ENCODE results near the gene EIF4E2.

The EIF4E2 gene

DNA sequence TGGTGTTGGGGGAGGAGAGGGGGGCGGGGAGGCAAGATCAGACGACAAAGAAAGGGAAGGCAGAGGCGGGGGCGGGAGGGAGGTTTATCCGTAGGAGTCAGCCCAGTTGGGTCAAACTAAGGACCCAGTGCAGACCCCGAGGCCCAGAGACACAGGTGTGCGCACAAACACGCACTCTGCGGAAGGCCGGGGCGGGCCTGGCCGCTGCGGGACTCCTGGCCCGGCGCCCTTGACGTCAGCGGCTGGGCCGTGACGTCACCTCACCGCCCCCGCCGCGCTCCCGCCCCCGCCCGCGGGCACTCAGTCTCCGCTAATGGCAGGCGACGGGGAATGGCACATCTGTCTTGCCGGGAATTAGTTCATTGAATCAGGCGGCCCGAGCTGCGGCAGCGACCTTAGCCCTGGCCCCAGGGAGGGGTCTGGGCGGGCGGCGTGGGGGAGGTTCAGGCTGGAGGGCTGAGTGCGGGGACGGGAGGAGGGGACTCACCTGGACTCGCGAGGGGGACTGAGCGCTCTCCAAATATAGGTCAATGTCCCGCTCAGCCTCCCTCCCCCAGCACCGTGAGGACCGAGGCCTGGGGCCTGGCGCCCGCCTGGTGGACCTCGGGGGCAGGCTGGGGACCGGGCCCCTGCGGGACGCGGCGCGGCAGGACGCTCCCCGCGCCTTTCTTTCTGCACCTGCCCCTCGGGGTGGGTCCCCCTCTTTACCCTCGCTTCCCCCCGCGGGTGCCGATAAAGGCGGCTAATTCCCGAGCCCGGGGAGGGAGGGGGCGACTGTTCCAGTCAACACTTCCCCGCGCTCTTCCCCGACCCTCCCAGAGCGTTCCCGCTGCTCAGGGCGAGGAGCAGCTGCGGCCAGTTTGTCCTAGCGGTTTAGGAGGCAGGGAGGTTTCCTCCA lies 47.3 kb upstream of the EIF4E2 start:
- Histone ChIP-seq H3K79me1 (replicated peaks; ENCODE audit: low read length, poor library complexity, severe bottlenecking) (no peaks in the 10 kb centered on the region), H4K8ac (ENCODE audit: low read length) (no peak overlapping the region), H2BK12ac (ENCODE audit: low read length in 2 of 2) (no peak overlapping the region), H3K36me3 (ENCODE audit: control insufficient read depth in 1 of 2, insufficient read depth in 2 of 2, low read depth in 1 of 2, low read length in 2 of 2) (no peaks in the 10 kb centered on the region), H3K4ac (ENCODE audit: low read depth in 1 of 2, low read length in 2 of 2) (no peak overlapping the region), H3K23ac (ENCODE audit: low read length in 2 of 2) (no peak overlapping the region), H2BK120ac (ENCODE audit: low read depth, low read length) (no peak overlapping the region), H3K18ac (ENCODE audit: low read depth in 1 of 2, low read length in 2 of 2) (no peak overlapping the region), H2BK15ac (ENCODE audit: low read depth, poor library complexity, severe bottlenecking) (no peak overlapping the region), H4K91ac (ENCODE audit: low read length) (no peak overlapping the region), H3K4me3 (ENCODE audit: insufficient read depth in 1 of 2, low read depth in 1 of 2, low read length in 2 of 2) (no peak overlapping the region), H3K9me3 (ENCODE audit: control insufficient read depth, low read length) (no peaks in the 10 kb centered on the region), H3K4me1 (ENCODE audit: control insufficient read depth, insufficient read depth, low read depth, low read length) (peaks cover 13% of the 10 kb centered on the region), H3K4me2 (ENCODE audit: low read length, poor library complexity, severe bottlenecking) (peak overlapping the region; percentile 48), H3K9ac (ENCODE audit: low read length) (no peak overlapping the region), H2AK5ac (ENCODE audit: low read length, severe bottlenecking) (no peak overlapping the region), H3K14ac (ENCODE audit: low read length in 2 of 2) (no peak overlapping the region), H3K27ac (ENCODE audit: low read length, poor library complexity, severe bottlenecking) (no peak overlapping the region), H2AFZ (ENCODE audit: low read depth, low read length) (no peak overlapping the region), H3K27me3 (ENCODE audit: control insufficient read depth in 1 of 2, insufficient read depth in 1 of 2, low read length in 2 of 2) (peaks cover 76 to 94% of the 10 kb centered on the region in 2 experiments), H2BK5ac (ENCODE audit: low read depth, low read length, poor library complexity, severe bottlenecking) (no peak overlapping the region)
- 1% methylated on average over 68 of the region's 75 CpGs for WGBS
- peak; percentile 37 for DNase-seq

- H2AK5ac ChIP-seq (ENCODE audit: low read length, severe bottlenecking), result no peak overlapping the region
- no peak overlapping the region for H3K4ac ChIP-seq (ENCODE audit: low read depth in 1 of 2, low read length in 2 of 2)
- H3K4me2 ChIP-seq (ENCODE audit: low read length, poor library complexity, severe bottlenecking), result no peak overlapping the region
- no peak overlapping the region for H2BK5ac ChIP-seq (ENCODE audit: low read depth, low read length, poor library complexity, severe bottlenecking)
- peaks cover 77 to 94% of the 10 kb centered on the region in 2 experiments for H3K27me3 ChIP-seq (ENCODE audit: control insufficient read depth in 1 of 2, insufficient read depth in 1 of 2, low read length in 2 of 2)
- H3K4me1 ChIP-seq (ENCODE audit: control insufficient read depth, insufficient read depth, low read depth, low read length), result peaks cover 13% of the 10 kb centered on the region
- H3K23ac ChIP-seq (ENCODE audit: low read length in 2 of 2), result no peak overlapping the region
- no peak overlapping the region for H2BK120ac ChIP-seq (ENCODE audit: low read depth, low read length)
- no peak for DNase-seq
- H4K91ac ChIP-seq (ENCODE audit: low read length), result no peak overlapping the region
- H3K79me1 ChIP-seq (replicated peaks; ENCODE audit: low read length, poor library complexity, severe bottlenecking), result no peaks in the 10 kb centered on the region
- no peaks in the 10 kb centered on the region for H3K36me3 ChIP-seq (ENCODE audit: control insufficient read depth in 1 of 2, insufficient read depth in 2 of 2, low read depth in 1 of 2, low read length in 2 of 2)
- no peak overlapping the region for H3K18ac ChIP-seq (ENCODE audit: low read depth in 1 of 2, low read length in 2 of 2)
- no peak overlapping the region for H3K14ac ChIP-seq (ENCODE audit: low read length in 2 of 2)
- no peak overlapping the region for H4K8ac ChIP-seq (ENCODE audit: low read length)
- no peak overlapping the region for H3K4me3 ChIP-seq (ENCODE audit: insufficient read depth in 1 of 2, low read depth in 1 of 2, low read length in 2 of 2)
- no peak overlapping the region for H2BK12ac ChIP-seq (ENCODE audit: low read length in 2 of 2)
- H2AFZ ChIP-seq (ENCODE audit: low read depth, low read length), result no peak overlapping the region
- no peak overlapping the region for H3K9ac ChIP-seq (ENCODE audit: low read length)
- no peaks in the 10 kb centered on the region for H3K9me3 ChIP-seq (ENCODE audit: control insufficient read depth, low read length)
- whole genome bisulfite sequencing, result 22% methylated on average over 16 of the region's 16 CpGs
- H3K27ac ChIP-seq (ENCODE audit: low read length, poor library complexity, severe bottlenecking), result no peak overlapping the region
- no peak overlapping the region for H2BK15ac ChIP-seq (ENCODE audit: low read depth, poor library complexity, severe bottlenecking)
Measured at GRCh38 chr2:232503809-232504323, 46.6 kb upstream of the EIF4E2 start.

DNA sequence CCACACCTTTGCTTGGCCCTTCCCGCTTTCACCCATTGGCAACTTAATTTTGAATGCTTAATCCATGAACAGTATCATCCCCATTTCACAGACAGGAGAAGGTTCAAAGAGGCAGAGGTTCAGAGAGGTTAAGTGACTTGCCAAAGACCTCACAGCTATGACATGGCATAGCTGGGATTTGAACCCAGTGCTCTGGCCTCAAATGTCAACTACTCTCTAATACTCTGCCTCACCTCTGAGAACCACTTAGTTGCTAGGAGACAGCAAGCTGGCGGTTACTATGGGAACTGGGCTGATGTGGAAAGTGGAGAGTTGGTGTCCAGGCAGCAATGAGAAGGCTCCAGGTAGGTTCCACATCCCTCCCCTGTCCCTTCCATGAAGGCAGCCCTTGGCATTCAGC lies 46.1 kb upstream of the EIF4E2 start:
- 80% methylated on average over 2 of the region's 2 CpGs for whole genome bisulfite sequencing
- H4K8ac ChIP-seq (ENCODE audit: low read length), result no peak overlapping the region
- no peak for DNase-seq
- H2BK120ac ChIP-seq (ENCODE audit: low read depth, low read length), result no peak overlapping the region
- H4K91ac ChIP-seq (ENCODE audit: low read length), result no peak overlapping the region
- no peak overlapping the region for H3K14ac ChIP-seq (ENCODE audit: low read length in 2 of 2)
- H3K27me3 ChIP-seq (ENCODE audit: control insufficient read depth in 1 of 2, insufficient read depth in 1 of 2, low read length in 2 of 2), result peaks cover 79 to 88% of the 10 kb centered on the region in 2 experiments
- no peak overlapping the region for H3K9ac ChIP-seq (ENCODE audit: low read length)
- no peak overlapping the region for H3K4ac ChIP-seq (ENCODE audit: low read depth in 1 of 2, low read length in 2 of 2)
- H2BK5ac ChIP-seq (ENCODE audit: low read depth, low read length, poor library complexity, severe bottlenecking), result no peak overlapping the region
- no peaks in the 10 kb centered on the region for H3K9me3 ChIP-seq (ENCODE audit: control insufficient read depth, low read length)
- H3K18ac ChIP-seq (ENCODE audit: low read depth in 1 of 2, low read length in 2 of 2), result no peak overlapping the region
- H3K4me2 ChIP-seq (ENCODE audit: low read length, poor library complexity, severe bottlenecking), result no peak overlapping the region
- peaks cover 13% of the 10 kb centered on the region for H3K4me1 ChIP-seq (ENCODE audit: control insufficient read depth, insufficient read depth, low read depth, low read length)
- H2AK5ac ChIP-seq (ENCODE audit: low read length, severe bottlenecking), result no peak overlapping the region
- no peak overlapping the region for H2AFZ ChIP-seq (ENCODE audit: low read depth, low read length)
- H3K4me3 ChIP-seq (ENCODE audit: insufficient read depth in 1 of 2, low read depth in 1 of 2, low read length in 2 of 2), result no peak overlapping the region
- no peak overlapping the region for H3K27ac ChIP-seq (ENCODE audit: low read length, poor library complexity, severe bottlenecking)
- H3K23ac ChIP-seq (ENCODE audit: low read length in 2 of 2), result no peak overlapping the region
- H2BK12ac ChIP-seq (ENCODE audit: low read length in 2 of 2), result no peak overlapping the region
- no peaks in the 10 kb centered on the region for H3K79me1 ChIP-seq (replicated peaks; ENCODE audit: low read length, poor library complexity, severe bottlenecking)
- H2BK15ac ChIP-seq (ENCODE audit: low read depth, poor library complexity, severe bottlenecking), result no peak overlapping the region
- H3K36me3 ChIP-seq (ENCODE audit: control insufficient read depth in 1 of 2, insufficient read depth in 2 of 2, low read depth in 1 of 2, low read length in 2 of 2), result no peaks in the 10 kb centered on the region

GRCh38 chr2:232505856-232506255 lies 44.6 kb upstream of the EIF4E2 start:
- Histone ChIP-seq H3K4ac (ENCODE audit: low read depth in 1 of 2, low read length in 2 of 2) (no peak overlapping the region), H2AFZ (ENCODE audit: low read depth, low read length) (no peak overlapping the region), H3K18ac (ENCODE audit: low read depth in 1 of 2, low read length in 2 of 2) (no peak overlapping the region), H3K4me2 (ENCODE audit: low read length, poor library complexity, severe bottlenecking) (no peak overlapping the region), H3K27ac (ENCODE audit: low read length, poor library complexity, severe bottlenecking) (no peak overlapping the region), H3K4me1 (ENCODE audit: control insufficient read depth, insufficient read depth, low read depth, low read length) (peaks cover 13% of the 10 kb centered on the region), H3K79me1 (replicated peaks; ENCODE audit: low read length, poor library complexity, severe bottlenecking) (no peaks in the 10 kb centered on the region), H2BK5ac (ENCODE audit: low read depth, low read length, poor library complexity, severe bottlenecking) (no peak overlapping the region), H3K23ac (ENCODE audit: low read length in 2 of 2) (no peak overlapping the region), H3K27me3 (ENCODE audit: control insufficient read depth in 1 of 2, insufficient read depth in 1 of 2, low read length in 2 of 2) (peaks cover 70 to 81% of the 10 kb centered on the region in 2 experiments), H3K14ac (ENCODE audit: low read length in 2 of 2) (no peak overlapping the region), H4K91ac (ENCODE audit: low read length) (no peak overlapping the region), H2BK12ac (ENCODE audit: low read length in 2 of 2) (no peak overlapping the region), H2BK15ac (ENCODE audit: low read depth, poor library complexity, severe bottlenecking) (no peak overlapping the region), H3K9ac (ENCODE audit: low read length) (no peak overlapping the region), H3K36me3 (ENCODE audit: control insufficient read depth in 1 of 2, insufficient read depth in 2 of 2, low read depth in 1 of 2, low read length in 2 of 2) (no peaks in the 10 kb centered on the region), H4K8ac (ENCODE audit: low read length) (no peak overlapping the region), H3K9me3 (ENCODE audit: control insufficient read depth, low read length) (no peaks in the 10 kb centered on the region), H3K4me3 (ENCODE audit: insufficient read depth in 1 of 2, low read depth in 1 of 2, low read length in 2 of 2) (no peak overlapping the region), H2BK120ac (ENCODE audit: low read depth, low read length) (no peak overlapping the region), H2AK5ac (ENCODE audit: low read length, severe bottlenecking) (no peak overlapping the region)
- DNase-seq, result no peak
- WGBS, result 20% methylated on average over 10 of the region's 10 CpGs

All from mesenchymal stem cell (in vitro differentiated cells and primary cell).